HepG2 (cell line): Measurements from ENCODE around the gene CCS. TPM values are rescaled to one million over a fixed set of nuclear protein-coding genes. Genes with fewer than 3 reads are reported as not detected.

Experiments
- ARID4A ChIP-seq: sonication (generic); formaldehyde crosslinking; IDR thresholded peaks from 2 replicates; pipeline ENCODE4 v1.5.0; 2020; ENCODE audit warnings: mild to moderate bottlenecking, missing genetic modification reagents, borderline replicate concordance
- HHEX ChIP-seq: IDR thresholded peaks from 2 replicates; pipeline ENCODE4 v1.6.1; 2016; ENCODE audit warnings: control low read depth
- LCORL ChIP-seq, 2 experiments: fragments of 450-650 bp in 1 of 2; sonication (generic) in 1 of 2; formaldehyde crosslinking in 1 of 2; IDR thresholded peaks; 2 replicates each; pipeline versions ENCODE4 v1.5.0 to v1.6.1; 2017 to 2020; ENCODE audit warnings: antibody characterized with exemption in 1 of 2, missing genetic modification reagents in 1 of 2
- MED13 ChIP-seq: sonication (generic); formaldehyde crosslinking; IDR thresholded peaks from 2 replicates; pipeline ENCODE4 v1.5.0; 2020; ENCODE audit warnings: missing genetic modification reagents
- MTERF4 ChIP-seq: sonication (generic); formaldehyde crosslinking; IDR thresholded peaks from 2 replicates; pipeline ENCODE4 v1.8.0; 2023; ENCODE audit warnings: mild to moderate bottlenecking, missing genetic modification reagents
- ZBTB7B ChIP-seq: sonication (generic); formaldehyde crosslinking; IDR thresholded peaks from 2 replicates; pipeline ENCODE4 v1.4.0; 2020; ENCODE audit warnings: missing genetic modification reagents
- ZC3H4 ChIP-seq: sonication (generic); formaldehyde crosslinking; IDR thresholded peaks from 2 replicates; pipeline ENCODE4 v1.4.0; 2020; ENCODE audit warnings: missing genetic modification reagents, borderline replicate concordance
- ZNF142 ChIP-seq: sonication (generic); formaldehyde crosslinking; IDR thresholded peaks from 2 replicates; pipeline ENCODE4 v1.4.0; 2020; ENCODE audit warnings: missing genetic modification reagents
- ZNF234 ChIP-seq: sonication (generic); formaldehyde crosslinking; conservative IDR thresholded peaks from 2 replicates; pipeline ENCODE4 v1.5.1; 2020; ENCODE audit warnings: mild to moderate bottlenecking, missing genetic modification reagents
- ZNF691 ChIP-seq: sonication (generic); formaldehyde crosslinking; IDR thresholded peaks from 2 replicates; pipeline ENCODE4 v1.4.0; 2020; ENCODE audit warnings: missing genetic modification reagents, low read depth, mild to moderate bottlenecking, borderline replicate concordance
- polyA plus RNA-seq, 8 experiments: library from polyadenylated mRNA; depleted of rRNA in 3 of 8; stranded (reverse) in 7 of 8; unstranded in 1 of 8; fragments of >200 nt; fragmentation: Illumina TruSeq in 4 of 8; extraction: Trizol in 4 of 8; gene quantifications; 2 replicates each; pipeline versions ENCODE4 v1.2.1 to v1.2.3, GENCODE V29; 2011 to 2016; ENCODE audit warnings: low read depth in 4 of 8, missing spikeins in 1 of 8, mixed read lengths in 1 of 8; ENCODE audit not compliant: insufficient read depth in 1 of 8
- total RNA-seq, 5 experiments: library from RNA; depleted of rRNA; stranded (reverse); fragments of >200 nt; fragmentation: Illumina TruSeq; extraction: Trizol; gene quantifications; 2 replicates each; pipeline ENCODE4 v1.2.3, GENCODE V29; 2016; ENCODE audit warnings: low read depth in 1 of 5
- TF ChIP-seq, protein P1 (sequence below): sonication (generic); formaldehyde crosslinking; IDR thresholded peaks from 2 replicates; pipeline ENCODE4 v1.4.0; 2020; ENCODE audit warnings: missing genetic modification reagents, borderline replicate concordance

Gene CCS
- total and polyA plus RNA-seq, 2 of the 13 experiments (the other 11 are each of a cell fraction or from before 2014, with no cell fraction given), result 25.4 to 44.6 TPM

- peak; percentile 94 for TF ChIP-seq MTERF4 (CRISPR knock-in tag)
- peak; percentile 69; the same call in 1 of the 2 replicates for TF ChIP-seq ZNF691 (CRISPR knock-in tag)
- TF ChIP-seq, protein P1, sequence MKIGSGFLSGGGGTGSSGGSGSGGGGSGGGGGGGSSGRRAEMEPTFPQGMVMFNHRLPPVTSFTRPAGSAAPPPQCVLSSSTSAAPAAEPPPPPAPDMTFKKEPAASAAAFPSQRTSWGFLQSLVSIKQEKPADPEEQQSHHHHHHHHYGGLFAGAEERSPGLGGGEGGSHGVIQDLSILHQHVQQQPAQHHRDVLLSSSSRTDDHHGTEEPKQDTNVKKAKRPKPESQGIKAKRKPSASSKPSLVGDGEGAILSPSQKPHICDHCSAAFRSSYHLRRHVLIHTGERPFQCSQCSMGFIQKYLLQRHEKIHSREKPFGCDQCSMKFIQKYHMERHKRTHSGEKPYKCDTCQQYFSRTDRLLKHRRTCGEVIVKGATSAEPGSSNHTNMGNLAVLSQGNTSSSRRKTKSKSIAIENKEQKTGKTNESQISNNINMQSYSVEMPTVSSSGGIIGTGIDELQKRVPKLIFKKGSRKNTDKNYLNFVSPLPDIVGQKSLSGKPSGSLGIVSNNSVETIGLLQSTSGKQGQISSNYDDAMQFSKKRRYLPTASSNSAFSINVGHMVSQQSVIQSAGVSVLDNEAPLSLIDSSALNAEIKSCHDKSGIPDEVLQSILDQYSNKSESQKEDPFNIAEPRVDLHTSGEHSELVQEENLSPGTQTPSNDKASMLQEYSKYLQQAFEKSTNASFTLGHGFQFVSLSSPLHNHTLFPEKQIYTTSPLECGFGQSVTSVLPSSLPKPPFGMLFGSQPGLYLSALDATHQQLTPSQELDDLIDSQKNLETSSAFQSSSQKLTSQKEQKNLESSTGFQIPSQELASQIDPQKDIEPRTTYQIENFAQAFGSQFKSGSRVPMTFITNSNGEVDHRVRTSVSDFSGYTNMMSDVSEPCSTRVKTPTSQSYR (CRISPR knock-in tag), result peak; percentile 19; the same call in 1 of the 2 replicates
- TF ChIP-seq LCORL (IDR thresholded peaks at IDR 0.05), result no peak
- 0 out of 2 replicates have a peak, but pooled peaks have one; percentile 46 for TF ChIP-seq LCORL (CRISPR knock-in tag; IDR thresholded peaks at IDR 0.05)
- TF ChIP-seq ZC3H4 (CRISPR knock-in tag), result 0 out of 2 replicates have a peak, but pooled peaks have one; percentile 68
- no peak for TF ChIP-seq HHEX
- peak; percentile 91 for TF ChIP-seq ZNF142 (CRISPR knock-in tag)
- peak; percentile 83; the same call in 1 of the 2 replicates for TF ChIP-seq MED13 (CRISPR knock-in tag)
- TF ChIP-seq ARID4A (CRISPR knock-in tag), result peak; percentile 89; the same call in 1 of the 2 replicates
- peak; percentile 67 for TF ChIP-seq ZBTB7B (CRISPR knock-in tag)
- peak; percentile 49; the same call in 1 of the 2 replicates for TF ChIP-seq ZNF234
Measured at GRCh38 chr11:66592457-66593302, at the start of gene CCS, which contains the start of gene CCDC87 (continued).
